ENCODE results near the gene EIF2B1.

DNA sequence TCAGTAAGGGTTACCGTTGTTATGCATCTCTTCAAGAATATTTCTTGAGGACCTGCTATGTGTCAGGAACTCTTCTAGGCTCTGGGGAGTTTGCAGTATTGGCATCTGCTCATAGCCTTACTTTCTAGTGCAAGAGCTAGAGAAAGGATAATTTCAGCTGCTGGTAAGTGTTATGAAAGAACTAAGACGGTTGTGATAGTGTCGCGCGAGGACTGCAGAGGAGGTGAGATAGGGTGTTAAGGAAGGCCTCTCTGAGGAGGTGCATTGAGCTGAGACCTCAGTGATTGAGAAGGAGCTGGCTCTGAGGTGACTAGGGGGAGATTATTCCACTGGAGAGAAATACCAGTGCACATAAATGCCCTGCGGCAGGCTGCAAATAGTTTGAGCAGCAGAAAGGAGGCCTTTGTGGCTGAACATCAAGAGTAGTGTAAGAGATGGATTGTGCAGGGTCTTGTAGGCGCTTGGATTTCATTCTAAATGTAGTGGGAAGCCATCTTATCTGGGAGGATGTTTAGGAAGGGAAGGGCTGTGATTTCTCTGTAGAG lies 30.8 kb downstream of the EIF2B1 start:
- TF ChIP-seq, protein P1, sequence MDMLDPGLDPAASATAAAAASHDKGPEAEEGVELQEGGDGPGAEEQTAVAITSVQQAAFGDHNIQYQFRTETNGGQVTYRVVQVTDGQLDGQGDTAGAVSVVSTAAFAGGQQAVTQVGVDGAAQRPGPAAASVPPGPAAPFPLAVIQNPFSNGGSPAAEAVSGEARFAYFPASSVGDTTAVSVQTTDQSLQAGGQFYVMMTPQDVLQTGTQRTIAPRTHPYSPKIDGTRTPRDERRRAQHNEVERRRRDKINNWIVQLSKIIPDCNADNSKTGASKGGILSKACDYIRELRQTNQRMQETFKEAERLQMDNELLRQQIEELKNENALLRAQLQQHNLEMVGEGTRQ (IDR thresholded peaks at IDR 0.05; ENCODE audit: borderline replicate concordance, low read depth, low read length) = no peak
- TF ChIP-seq, protein P2, sequence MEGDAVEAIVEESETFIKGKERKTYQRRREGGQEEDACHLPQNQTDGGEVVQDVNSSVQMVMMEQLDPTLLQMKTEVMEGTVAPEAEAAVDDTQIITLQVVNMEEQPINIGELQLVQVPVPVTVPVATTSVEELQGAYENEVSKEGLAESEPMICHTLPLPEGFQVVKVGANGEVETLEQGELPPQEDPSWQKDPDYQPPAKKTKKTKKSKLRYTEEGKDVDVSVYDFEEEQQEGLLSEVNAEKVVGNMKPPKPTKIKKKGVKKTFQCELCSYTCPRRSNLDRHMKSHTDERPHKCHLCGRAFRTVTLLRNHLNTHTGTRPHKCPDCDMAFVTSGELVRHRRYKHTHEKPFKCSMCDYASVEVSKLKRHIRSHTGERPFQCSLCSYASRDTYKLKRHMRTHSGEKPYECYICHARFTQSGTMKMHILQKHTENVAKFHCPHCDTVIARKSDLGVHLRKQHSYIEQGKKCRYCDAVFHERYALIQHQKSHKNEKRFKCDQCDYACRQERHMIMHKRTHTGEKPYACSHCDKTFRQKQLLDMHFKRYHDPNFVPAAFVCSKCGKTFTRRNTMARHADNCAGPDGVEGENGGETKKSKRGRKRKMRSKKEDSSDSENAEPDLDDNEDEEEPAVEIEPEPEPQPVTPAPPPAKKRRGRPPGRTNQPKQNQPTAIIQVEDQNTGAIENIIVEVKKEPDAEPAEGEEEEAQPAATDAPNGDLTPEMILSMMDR (IDR thresholded peaks at IDR 0.05) = no peak
